Right ventricle myocardium superior (tissue), 1 donor: ENCODE measurements around the gene SEC63. TPM values are rescaled to one million over a fixed set of nuclear protein-coding genes. Genes with fewer than 3 reads are reported as not detected.
"Not testable (repeated sequence)": the region's sequence is repeated elsewhere in the genome, so short reads cannot be mapped to it uniquely, and the experiment has no call there.

Experiments
- ATAC-seq: fragments of 200-7000 bp; cut with Tn5 transposase; one replicate; pipeline ENCODE4 v1.9.1; 2020; ENCODE audit warnings: mild to moderate bottlenecking; ENCODE audit not compliant: poor library complexity
- DNase-seq: peaks from one replicate; pipeline ENCODE4 v3.0.0-alpha.2; 2020
- intact Hi-C: fragments of 100-400 bp; cut with DNase I; formaldehyde crosslinking; loops from one replicate; pipeline ENCODE4 v1.11.2; 2022
- total RNA-seq: library from RNA; stranded (reverse); fragmentation: NEBNext Ultra II Directional; extraction: Animal tissue kit (Norgen Biotek cat#: 25700); gene quantifications from one replicate; pipeline ENCODE4 v1.2.1, GENCODE V29; 2021
- donor health status: DM: no; HTN: yes; CAD: no; lungs with severe emphysema.

SEC63 gene
- total RNA-seq, 1 donor from 2014 or later: 57.9 TPM

- no peak for DNase-seq
- no peak for ATAC-seq
- intact Hi-C loops: no loop called here
Observed at GRCh38 chr6:107941199-107941598, 16.8 kb downstream of the SEC63 start.

- intact Hi-C loops, ATAC-seq, DNase-seq: not testable (repeated sequence)
Observed at GRCh38 chr6:107936910-107937292, 21.1 kb downstream of the SEC63 start.

- DNase-seq (no peak), ATAC-seq (no peak)
- intact Hi-C loops: no loop called here
Observed at GRCh38 chr6:107936162-107936909, 21.7 kb downstream of the SEC63 start.

- ATAC-seq, DNase-seq, intact Hi-C loops: not testable (repeated sequence)
Observed at GRCh38 chr6:107934229-107934628, 23.8 kb downstream of the SEC63 start.

GRCh38 chr6:107932580-107932979 lies 25.4 kb downstream of the SEC63 start:
- no peak for ATAC-seq
- intact Hi-C loops: no loop called here
- DNase-seq: no peak

- DNase-seq: no peak
- no peak for ATAC-seq
- intact Hi-C loops: no loop called here
Observed at GRCh38 chr6:107931894-107932293, 26.1 kb downstream of the SEC63 start.

GRCh38 chr6:107928984-107929383 lies 29.0 kb downstream of the SEC63 start:
- no peak for ATAC-seq
- DNase-seq: no peak
- intact Hi-C loops: no loop called here

- DNase-seq: peak; percentile 58
- ATAC-seq, intact Hi-C loops: not testable (repeated sequence)
Observed at GRCh38 chr6:107926697-107927544, 31.1 kb downstream of the SEC63 start.

GRCh38 chr6:107917451-107918375 lies 40.3 kb downstream of the SEC63 start:
- no peak for ATAC-seq
- no peak for DNase-seq
- intact Hi-C loops: no loop called here

- intact Hi-C loops, ATAC-seq, DNase-seq: not testable (repeated sequence)
Observed at GRCh38 chr6:107916961-107917360, 41.0 kb downstream of the SEC63 start.

- intact Hi-C loops: no loop called here
- no peak for ATAC-seq
- DNase-seq: no peak
Observed at GRCh38 chr6:107911692-107912091, 46.3 kb downstream of the SEC63 start.

GRCh38 chr6:107894809-107895396 lies 63.1 kb downstream of the SEC63 start:
- intact Hi-C loops: no loop called here
- ATAC-seq (no peak), DNase-seq (no peak)

- intact Hi-C loops: not testable (repeated sequence)
Observed at GRCh38 chr6:107890431-107890830, 67.6 kb downstream of the SEC63 start.

GRCh38 chr6:107885950-107886349 lies 72.1 kb downstream of the SEC63 start:
- intact Hi-C loops, ATAC-seq: not testable (repeated sequence)

More at GRCh38 chr6:107890431-107890830, 67.6 kb downstream of the SEC63 start:
- not testable (repeated sequence) for ATAC-seq, DNase-seq

GRCh38 chr6:107879941-107880340 lies 78.1 kb downstream of the SEC63 start:
- intact Hi-C loops: no loop called here
- no peak for DNase-seq
- no peak for ATAC-seq

More at GRCh38 chr6:107885950-107886349, 72.1 kb downstream of the SEC63 start:
- DNase-seq: not testable (repeated sequence)

GRCh38 chr6:107877968-107878367 lies 80.0 kb downstream of the SEC63 start:
- ATAC-seq (no peak), DNase-seq (no peak)
- intact Hi-C loops: no loop called here

- DNase-seq: no peak
- no peak for ATAC-seq
- intact Hi-C loops: no loop called here
Observed at GRCh38 chr6:107871976-107872375, 86.0 kb downstream of the SEC63 start.

GRCh38 chr6:107871512-107871911 lies 86.5 kb downstream of the SEC63 start:
- DNase-seq, ATAC-seq, intact Hi-C loops: not testable (repeated sequence)
